Measurements from ENCODE around the gene ADIRF.
"Not testable (repeated sequence)": the region's sequence is repeated elsewhere in the genome, so short reads cannot be mapped to it uniquely, and the experiment has no call there.

The ADIRF gene

GRCh38 chr10:86946213-86947155, 21.8 kb upstream of the ADIRF start:
- DNase-seq: no peak

- not testable (repeated sequence) for DNase-seq
Observed at GRCh38 chr10:86947806-86948205, 20.5 kb upstream of the ADIRF start.

- DNase-seq: no peak
Observed at GRCh38 chr10:86950349-86950748, 17.9 kb upstream of the ADIRF start.

GRCh38 chr10:86951184-86951761, 17.0 kb upstream of the ADIRF start:
- no peak for DNase-seq

- no peak for DNase-seq
Observed at GRCh38 chr10:86952106-86952505, 16.2 kb upstream of the ADIRF start.

GRCh38 chr10:86952697-86953096, 15.6 kb upstream of the ADIRF start:
- not testable (repeated sequence) for DNase-seq

GRCh38 chr10:86953747-86954680, 14.3 kb upstream of the ADIRF start:
- no peak for DNase-seq

GRCh38 chr10:86954681-86955500, 13.4 kb upstream of the ADIRF start:
- DNase-seq: no peak

- no peak for DNase-seq
Observed at GRCh38 chr10:86955501-86956194, 12.6 kb upstream of the ADIRF start.

GRCh38 chr10:86956195-86956847, 12.0 kb upstream of the ADIRF start:
- DNase-seq: no peak

- DNase-seq: no peak
Observed at GRCh38 chr10:86956848-86957448, 11.3 kb upstream of the ADIRF start.

- no peak for DNase-seq
Observed at GRCh38 chr10:86957471-86958115, 10.7 kb upstream of the ADIRF start, which contains the start of gene MMRN2. Gene MMRN2 (minus strand): TSS chr10:86957615. CDS start chr10:86957541, 74 bp downstream.

GRCh38 chr10:86958116-86958900, 10.0 kb upstream of the ADIRF start, which contains the start of gene SNCG:
Gene SNCG (plus strand): TSS chr10:86958599. CDS start chr10:86958698, 99 bp downstream.
- DNase-seq: no peak

- no peak for DNase-seq
Observed at GRCh38 chr10:86958901-86959736, 9.2 kb upstream of the ADIRF start.

- no peak for DNase-seq
Observed at GRCh38 chr10:86959737-86960002, 8.6 kb upstream of the ADIRF start.

GRCh38 chr10:86960003-86960862, 8.0 kb upstream of the ADIRF start:
- no peak for DNase-seq

- DNase-seq: no peak
Observed at GRCh38 chr10:86960863-86961434, 7.3 kb upstream of the ADIRF start.

All from stimulated activated CD4-positive, alpha-beta T cell treated with anti-CD3 and anti-CD28 coated beads, Interleukin-4, amount 100 ng/mL, for 24 hours (primary cell).